ENCODE data around the gene SLIT3. TPM values are rescaled to one million over a fixed set of nuclear protein-coding genes. Genes with fewer than 3 reads are reported as not detected.

Gene SLIT3
- total RNA-seq, 1 donor from 2014 or later, result 52.8 TPM

GRCh38 chr5:169152453-169152852 lies 148.5 kb downstream of the SLIT3 start:
- H3K36me3 ChIP-seq, result no peaks in the 10 kb centered on the region
- no peak overlapping the region for H3K4me3 ChIP-seq
- no peaks in the 10 kb centered on the region for H3K9me3 ChIP-seq
- H3K27me3 ChIP-seq, result no peaks in the 10 kb centered on the region
- intact Hi-C loops (cut with DNase I), result no loop called here
- no peak for DNase-seq (ENCODE audit: extremely low spot score in 2 of 2)
- H3K27ac ChIP-seq, result peak overlapping the region; percentile 5
- TF ChIP-seq POLR2A (IDR thresholded peaks at IDR 0.05), result no peak
- peaks cover 37% of the 10 kb centered on the region for H3K4me1 ChIP-seq

DNA sequence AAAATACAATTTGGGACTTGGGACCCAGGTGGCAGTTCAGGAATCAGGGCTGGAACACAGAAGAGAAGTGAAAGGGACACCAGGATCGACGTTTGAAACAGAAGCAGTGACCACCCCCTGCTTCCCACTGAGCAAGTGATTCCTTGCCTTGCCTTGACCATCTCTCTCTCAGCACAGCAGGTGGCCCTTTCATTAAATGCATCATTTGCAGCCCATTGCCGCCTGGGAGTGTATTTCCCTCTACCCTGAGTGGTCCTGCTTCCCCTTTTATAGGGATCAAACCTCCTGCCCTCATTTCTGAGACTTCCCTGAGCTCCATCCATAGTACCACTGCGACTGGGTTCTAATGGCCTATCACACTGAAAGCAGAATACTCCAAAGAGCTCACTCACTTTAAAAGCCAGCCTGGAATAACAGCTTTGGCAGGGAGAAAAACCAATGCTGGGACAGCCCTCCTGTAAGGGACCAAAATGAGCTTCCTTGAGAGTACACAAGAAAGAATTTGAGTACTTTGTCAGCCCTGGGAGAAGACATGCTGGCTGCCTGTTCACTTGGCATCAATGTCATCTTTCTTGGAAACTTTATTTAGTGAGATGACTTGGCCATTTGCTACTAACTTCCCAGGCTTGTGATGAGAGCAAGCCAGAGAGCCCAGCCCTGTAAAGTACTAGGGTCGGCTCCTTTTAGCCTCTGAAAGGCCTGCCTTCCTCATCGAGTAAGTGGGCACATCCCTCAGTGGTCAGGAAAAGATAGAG lies 149.7 kb downstream of the SLIT3 start:
- no peaks in the 10 kb centered on the region for H3K27me3 ChIP-seq
- no peaks in the 10 kb centered on the region for H3K36me3 ChIP-seq
- no peak for DNase-seq (ENCODE audit: extremely low spot score in 2 of 2)
- no peak overlapping the region for H3K4me3 ChIP-seq
- H3K9me3 ChIP-seq, result no peaks in the 10 kb centered on the region
- TF ChIP-seq POLR2A (IDR thresholded peaks at IDR 0.05), result no peak
- TF ChIP-seq, protein P1, sequence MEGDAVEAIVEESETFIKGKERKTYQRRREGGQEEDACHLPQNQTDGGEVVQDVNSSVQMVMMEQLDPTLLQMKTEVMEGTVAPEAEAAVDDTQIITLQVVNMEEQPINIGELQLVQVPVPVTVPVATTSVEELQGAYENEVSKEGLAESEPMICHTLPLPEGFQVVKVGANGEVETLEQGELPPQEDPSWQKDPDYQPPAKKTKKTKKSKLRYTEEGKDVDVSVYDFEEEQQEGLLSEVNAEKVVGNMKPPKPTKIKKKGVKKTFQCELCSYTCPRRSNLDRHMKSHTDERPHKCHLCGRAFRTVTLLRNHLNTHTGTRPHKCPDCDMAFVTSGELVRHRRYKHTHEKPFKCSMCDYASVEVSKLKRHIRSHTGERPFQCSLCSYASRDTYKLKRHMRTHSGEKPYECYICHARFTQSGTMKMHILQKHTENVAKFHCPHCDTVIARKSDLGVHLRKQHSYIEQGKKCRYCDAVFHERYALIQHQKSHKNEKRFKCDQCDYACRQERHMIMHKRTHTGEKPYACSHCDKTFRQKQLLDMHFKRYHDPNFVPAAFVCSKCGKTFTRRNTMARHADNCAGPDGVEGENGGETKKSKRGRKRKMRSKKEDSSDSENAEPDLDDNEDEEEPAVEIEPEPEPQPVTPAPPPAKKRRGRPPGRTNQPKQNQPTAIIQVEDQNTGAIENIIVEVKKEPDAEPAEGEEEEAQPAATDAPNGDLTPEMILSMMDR (IDR thresholded peaks at IDR 0.05), result no peak
- no peak for TF ChIP-seq POLR2AphosphoS5 (IDR thresholded peaks at IDR 0.05; ENCODE audit: insufficient read depth in 1 of 2, low read depth in 1 of 2)
- H3K27ac ChIP-seq, result no peak overlapping the region
- peaks cover 40% of the 10 kb centered on the region for H3K4me1 ChIP-seq
- intact Hi-C loops (cut with DNase I), result no loop called here

DNA sequence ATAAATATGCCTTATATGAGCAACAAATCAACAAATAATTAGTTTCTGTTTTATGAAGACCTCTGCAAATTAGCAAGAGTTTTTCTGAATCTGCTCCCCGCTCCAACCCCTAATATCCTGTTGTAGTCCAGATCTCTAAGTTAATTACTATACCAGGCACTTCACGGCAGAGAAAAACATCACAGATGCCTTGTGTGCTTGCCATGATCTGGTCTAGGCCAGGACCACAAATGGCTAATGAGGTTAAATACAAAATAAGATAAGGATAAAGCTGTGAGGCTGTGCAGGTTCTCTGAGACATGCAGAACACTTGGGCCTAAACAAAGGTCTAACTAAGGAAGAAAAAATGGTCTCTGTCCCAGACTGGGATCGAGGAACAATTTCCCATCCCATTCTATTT lies 150.8 kb downstream of the SLIT3 start:
- H3K27ac ChIP-seq, result no peak overlapping the region
- intact Hi-C loops (cut with DNase I), result no loop called here
- DNase-seq (ENCODE audit: extremely low spot score in 2 of 2), result no peak
- no peak overlapping the region for H3K4me3 ChIP-seq
- H3K27me3 ChIP-seq, result no peaks in the 10 kb centered on the region
- H3K36me3 ChIP-seq, result no peaks in the 10 kb centered on the region
- H3K9me3 ChIP-seq, result no peaks in the 10 kb centered on the region
- H3K4me1 ChIP-seq, result peaks cover 40% of the 10 kb centered on the region
- TF ChIP-seq POLR2AphosphoS5 (IDR thresholded peaks at IDR 0.05; ENCODE audit: insufficient read depth in 1 of 2, low read depth in 1 of 2) (no peak), POLR2A (IDR thresholded peaks at IDR 0.05) (no peak)
- TF ChIP-seq, protein P1 (IDR thresholded peaks at IDR 0.05), result no peak

DNA sequence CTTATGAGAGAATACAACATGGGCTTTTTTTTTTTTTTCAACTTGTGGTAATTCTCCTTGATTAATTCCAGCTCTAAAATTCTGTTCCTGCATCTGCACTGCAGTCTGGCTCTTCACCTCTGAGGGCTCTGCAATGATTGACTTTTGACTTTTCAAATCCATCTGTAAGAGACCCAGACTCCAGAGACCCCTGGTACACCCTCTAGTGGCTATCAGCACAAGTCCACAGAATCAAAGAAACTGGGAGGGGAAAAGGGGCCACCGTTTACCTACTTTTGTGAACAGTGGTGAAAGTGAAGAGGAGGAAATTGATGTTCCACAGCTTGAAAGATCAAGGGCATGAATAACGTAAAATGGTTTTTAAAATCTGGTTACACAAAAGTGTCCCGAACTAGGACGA lies 151.6 kb downstream of the SLIT3 start:
- TF ChIP-seq POLR2AphosphoS5 (IDR thresholded peaks at IDR 0.05; ENCODE audit: insufficient read depth in 1 of 2, low read depth in 1 of 2) (no peak), POLR2A (IDR thresholded peaks at IDR 0.05) (no peak)
- TF ChIP-seq, protein P1 (IDR thresholded peaks at IDR 0.05), result no peak
- DNase-seq (ENCODE audit: extremely low spot score in 2 of 2), result no peak
- H3K9me3 ChIP-seq, result no peaks in the 10 kb centered on the region
- intact Hi-C loops (cut with DNase I), result no loop called here
- H3K4me1 ChIP-seq, result peaks cover 40% of the 10 kb centered on the region
- no peak overlapping the region for H3K4me3 ChIP-seq
- no peaks in the 10 kb centered on the region for H3K27me3 ChIP-seq
- H3K27ac ChIP-seq, result no peak overlapping the region
- no peaks in the 10 kb centered on the region for H3K36me3 ChIP-seq

DNA sequence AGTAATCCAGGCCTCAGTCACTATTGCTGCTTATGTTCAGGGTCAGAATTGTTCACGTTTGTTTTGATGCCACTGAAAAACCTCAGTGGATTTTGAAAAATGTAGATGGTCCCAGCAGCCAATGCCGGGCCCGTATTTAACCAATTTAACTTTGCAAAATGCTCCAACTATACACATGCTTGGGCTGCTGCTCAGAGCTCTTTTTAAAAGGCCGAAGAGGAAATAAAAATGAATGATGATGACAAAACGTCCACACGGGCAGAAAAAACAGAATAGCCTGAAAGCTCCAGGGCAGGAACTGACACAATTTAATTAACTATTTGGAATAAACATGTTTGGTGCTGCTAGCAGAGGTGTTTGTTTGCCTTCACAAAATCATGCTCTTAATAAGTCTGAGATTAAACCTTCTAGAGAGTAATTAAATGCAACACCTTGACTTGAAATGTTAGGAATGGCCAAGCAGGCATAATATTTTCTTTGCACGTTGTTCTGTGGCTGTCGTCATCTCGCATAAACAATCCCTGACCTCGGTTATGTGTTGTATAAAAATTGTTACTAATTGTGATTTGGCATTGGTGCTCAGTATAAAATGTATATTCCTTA lies 152.7 kb downstream of the SLIT3 start:
- H3K4me3 ChIP-seq, result no peak overlapping the region
- no peaks in the 10 kb centered on the region for H3K27me3 ChIP-seq
- peaks cover 35% of the 10 kb centered on the region for H3K4me1 ChIP-seq
- TF ChIP-seq POLR2AphosphoS5 (IDR thresholded peaks at IDR 0.05; ENCODE audit: insufficient read depth in 1 of 2, low read depth in 1 of 2) (no peak), POLR2A (IDR thresholded peaks at IDR 0.05) (no peak)
- TF ChIP-seq, protein P1 (IDR thresholded peaks at IDR 0.05), result no peak
- no peaks in the 10 kb centered on the region for H3K9me3 ChIP-seq
- DNase-seq (ENCODE audit: extremely low spot score in 2 of 2), result no peak
- H3K36me3 ChIP-seq, result no peaks in the 10 kb centered on the region
- intact Hi-C loops (cut with DNase I), result no loop called here
- H3K27ac ChIP-seq, result no peak overlapping the region
